HuH-7 (cell line): Measurements from ENCODE around the gene CHTF18.
A peak's percentile ranks its signal among the peaks of the same experiment; 100 is the strongest.
"Not testable (repeated sequence)": the region's sequence is repeated elsewhere in the genome, so short reads cannot be mapped to it uniquely, and the experiment has no call there.

Source experiments
- DNase-seq: peaks from one replicate; pipeline ENCODE4 v3.0.0; 2011; ENCODE audit warnings: low spot score

Gene CHTF18

DNA sequence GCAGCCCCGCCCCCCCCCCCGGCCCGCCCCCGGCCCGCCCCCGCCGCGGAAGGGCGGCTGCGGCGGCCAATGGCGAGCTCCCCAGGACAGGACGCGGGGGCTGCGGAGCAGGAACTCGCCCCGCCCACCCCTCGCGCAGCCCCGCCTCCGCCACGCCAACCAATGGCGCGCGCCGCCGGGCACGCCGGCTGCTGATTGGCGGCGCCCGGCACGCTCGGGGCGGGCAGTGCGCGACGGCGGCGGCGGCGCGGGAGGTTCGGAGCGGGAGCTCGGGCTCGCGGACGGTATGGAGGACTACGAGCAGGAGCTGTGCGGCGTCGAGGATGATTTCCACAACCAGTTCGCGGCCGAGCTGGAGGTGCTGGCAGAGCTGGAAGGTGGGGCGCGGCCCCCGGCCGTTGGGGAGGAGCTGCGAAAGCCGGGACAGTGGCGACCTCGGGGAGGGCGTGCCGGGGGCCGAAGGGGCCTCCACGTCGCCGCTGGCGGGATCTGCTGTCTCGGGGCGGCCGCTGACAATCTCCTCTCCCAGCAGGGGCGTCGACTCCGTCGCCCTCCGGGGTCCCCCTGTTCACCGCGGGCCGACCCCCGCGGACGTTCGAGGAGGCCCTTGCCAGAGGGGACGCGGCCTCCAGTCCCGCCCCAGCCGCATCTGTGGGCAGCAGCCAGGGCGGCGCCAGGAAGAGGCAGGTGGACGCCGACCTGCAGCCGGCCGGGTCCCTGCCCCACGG is at the start of gene CHTF18:
Gene CHTF18, plus strand, starts transcription at position 222 of the 728 bp plus-strand sequence. Its CDS starts 65 bp downstream, at position 287.
- DNase-seq, result peak; percentile 96

DNA sequence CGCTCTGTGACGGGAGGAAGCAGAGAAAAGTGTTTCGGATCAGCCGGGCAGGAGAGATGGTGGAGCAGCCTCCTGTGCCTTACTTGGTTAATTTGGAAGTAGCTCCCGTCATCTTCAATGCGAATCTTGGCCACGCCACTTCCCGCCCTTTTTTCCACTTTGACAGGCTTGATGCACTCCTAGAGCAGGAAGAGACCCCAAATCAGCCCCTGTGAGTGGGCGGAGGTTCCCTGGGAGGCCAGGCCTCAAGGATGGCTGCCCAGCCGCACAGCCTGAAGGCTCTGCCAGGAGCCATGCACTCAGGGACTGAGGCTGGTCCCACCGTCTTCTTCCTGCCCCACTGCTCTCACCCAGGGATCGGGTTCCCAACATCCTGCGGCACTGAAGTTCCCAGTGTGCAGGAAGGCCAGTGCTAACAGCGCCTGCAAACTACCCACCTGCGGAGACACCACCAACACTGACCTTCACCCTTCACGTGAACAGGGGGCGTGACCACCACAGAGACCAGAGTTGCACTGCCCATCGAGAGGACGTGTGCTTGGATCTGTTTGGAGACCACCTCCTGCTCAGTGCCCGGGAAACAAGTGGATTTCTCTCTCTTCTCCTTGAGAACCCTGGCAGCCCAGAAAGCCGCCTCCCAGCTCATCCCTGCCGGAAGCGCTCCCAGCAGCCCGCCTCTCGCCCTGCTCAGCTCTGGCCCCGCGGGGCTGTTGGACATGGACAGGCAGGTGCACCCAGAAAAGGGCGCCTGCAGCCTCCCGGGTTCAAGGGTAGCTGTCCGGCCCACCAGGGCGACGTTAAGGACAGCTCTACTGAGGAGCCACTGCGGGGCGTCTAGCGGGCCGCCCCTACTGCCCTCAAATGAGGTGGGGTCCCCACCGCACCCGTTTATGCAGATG is 48.6 kb upstream of the CHTF18 start:
- DNase-seq, result peak; percentile 37

DNA sequence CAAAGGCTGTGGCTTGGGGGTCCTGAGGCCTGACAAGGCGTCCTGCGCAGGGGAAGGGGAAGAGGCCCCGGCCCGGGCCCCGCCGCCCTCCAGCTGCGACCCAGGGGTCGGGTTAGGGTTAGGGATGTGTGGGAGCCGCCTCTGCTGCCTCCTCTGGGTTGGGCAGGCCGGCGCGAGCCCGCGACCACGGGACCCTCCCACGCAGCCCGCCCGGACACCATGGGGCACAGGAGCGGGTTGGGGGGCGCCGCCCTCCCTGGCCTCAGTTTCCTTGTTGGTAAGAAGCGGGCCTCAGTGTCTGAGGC is 48.0 kb upstream of the CHTF18 start:
- no peak for DNase-seq

DNA sequence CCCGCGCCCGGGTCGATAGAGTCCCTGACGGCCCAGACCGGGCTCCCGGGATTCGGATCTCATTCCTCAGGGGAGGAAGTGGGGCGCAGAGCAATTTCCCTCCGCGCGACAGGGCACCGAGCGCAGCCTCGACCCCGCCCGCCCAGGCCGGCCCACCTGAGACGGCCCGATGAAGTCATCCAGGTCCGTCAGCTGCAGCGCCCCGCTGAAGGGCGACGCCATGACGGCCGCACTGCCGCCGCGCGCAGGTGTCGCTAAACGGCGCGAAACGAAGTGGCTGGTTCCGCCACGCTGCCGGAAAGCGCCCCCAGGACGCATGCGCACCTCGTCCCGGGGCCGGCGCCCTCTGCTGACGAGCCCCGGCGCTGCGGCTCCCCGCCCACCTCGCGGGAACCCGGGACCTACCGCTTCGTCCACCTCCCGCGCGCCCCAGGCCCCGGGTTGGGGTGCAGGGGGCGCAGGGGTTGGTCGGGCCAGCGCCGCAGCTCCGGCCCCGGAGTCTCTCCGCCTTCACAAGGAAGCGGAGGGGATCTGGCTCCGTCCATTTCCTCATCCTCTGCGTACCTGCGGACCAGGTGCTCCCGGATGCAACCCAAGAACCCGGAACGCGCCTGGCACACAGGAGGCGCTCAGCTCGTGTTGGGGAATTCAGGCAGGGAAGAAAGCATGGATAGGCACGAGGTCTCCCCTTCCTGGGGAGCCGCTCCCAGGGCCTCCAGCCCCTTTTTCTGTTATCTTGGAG is 47.5 kb upstream of the CHTF18 start, which contains the start of gene CIAO3:
Gene CIAO3, minus strand, starts transcription at position 234 of the 742 bp plus-strand sequence. Its CDS starts 12 bp downstream, at position 222.
- DNase-seq, result peak; percentile 79

DNA sequence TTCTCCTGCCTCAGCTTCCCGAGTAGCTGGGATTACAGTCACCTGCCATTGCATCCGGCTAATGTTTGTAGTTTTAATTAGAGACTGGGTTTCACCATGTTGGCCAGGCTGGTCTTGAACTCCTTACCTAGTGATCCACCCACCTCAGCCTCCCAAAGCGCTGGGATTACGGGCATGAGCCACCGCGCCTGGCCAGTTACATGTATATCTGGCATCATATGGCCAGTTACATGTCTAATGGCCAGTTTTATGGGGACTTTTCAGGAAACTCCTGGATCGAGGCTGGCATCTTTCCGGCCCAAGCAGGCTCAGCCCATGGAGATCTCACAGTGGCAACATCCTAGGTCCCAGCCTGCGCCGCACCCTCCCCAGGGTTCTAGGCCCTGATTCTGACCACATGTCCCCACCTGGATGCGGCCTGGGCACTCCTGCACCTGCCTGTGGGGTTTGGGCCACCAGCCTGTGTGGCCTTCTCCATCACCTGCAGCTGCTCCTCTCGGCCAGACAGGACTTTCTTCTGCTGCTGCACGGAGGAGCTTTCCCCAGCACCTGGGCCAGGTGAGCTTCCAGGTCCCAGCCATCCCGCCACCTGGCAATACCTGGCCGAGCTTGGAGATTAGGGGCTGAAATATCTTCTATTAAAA is 46.3 kb upstream of the CHTF18 start:
- no peak for DNase-seq

DNA sequence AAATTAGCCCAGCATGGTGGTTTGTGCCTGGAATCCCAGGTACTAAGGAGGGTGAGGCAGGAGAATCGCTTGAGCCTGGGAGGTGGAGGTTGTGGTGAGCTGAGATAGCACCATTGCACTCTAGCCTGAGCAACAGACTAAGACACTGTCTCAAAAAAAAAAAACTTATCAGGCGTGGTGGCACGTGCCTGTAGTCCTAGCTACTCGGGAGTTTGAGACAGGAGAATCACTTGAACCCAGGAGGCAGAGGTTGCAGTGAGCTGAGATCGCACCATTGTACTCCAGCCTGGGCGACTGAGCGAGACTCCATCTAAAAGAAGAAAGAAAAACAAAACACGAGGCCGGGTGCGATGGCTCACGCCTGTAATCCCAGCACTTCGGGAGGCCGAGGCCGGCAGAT is 45.5 kb upstream of the CHTF18 start:
- DNase-seq, result not testable (repeated sequence)

DNA sequence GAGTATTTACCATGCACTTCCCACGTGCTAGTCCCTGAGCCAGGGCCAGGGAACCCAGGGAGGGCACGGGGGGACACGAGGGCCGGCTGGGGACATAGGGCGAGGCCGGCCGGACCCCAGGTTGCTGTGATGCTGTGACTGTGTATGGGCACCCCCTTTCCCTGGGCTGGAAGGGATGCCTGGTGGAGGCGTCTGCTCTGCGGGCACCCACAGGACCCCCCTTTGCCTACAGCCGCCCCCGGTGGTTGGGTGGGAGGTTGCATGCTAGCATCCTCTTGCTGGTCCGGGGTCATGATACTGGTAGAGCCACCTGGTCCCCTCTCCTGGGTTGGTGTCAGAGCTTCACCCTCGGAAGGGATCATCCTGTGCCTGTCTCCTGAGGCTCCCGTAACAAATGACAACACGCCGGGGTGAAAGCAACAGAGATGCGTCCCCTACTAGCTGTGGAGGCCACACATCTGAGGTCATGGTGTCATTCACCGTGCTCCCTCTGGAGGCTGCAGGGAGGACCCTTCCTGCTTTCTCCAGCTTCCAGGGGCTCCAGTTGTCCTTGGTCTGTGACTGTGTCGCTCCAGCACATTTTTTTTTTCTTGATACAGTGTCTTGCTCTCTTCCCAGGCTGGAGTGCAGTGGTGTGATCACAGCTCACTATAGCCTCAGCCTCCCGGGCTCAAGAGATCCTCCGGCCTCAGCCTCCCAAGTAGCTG is 44.5 kb upstream of the CHTF18 start:
- DNase-seq, result no peak

DNA sequence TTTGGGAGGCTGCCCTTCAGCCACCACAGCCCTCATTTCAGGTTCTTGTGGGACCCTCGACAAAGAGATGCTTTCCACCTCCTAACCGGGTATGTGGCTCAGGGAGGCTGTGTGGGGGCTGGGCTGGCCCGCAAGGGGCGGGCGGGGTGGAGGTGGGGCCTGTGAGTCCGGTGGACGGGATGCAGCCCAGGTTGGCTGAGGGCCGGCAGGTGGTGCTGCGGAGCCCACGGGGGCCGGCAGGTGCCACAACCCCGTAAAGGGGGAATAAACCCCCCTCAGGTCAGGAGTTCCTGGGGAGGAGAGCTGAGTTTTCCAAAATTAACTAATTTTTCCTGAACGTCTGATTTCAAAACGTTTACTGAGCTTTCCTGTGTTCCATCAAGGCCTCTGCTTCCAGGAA is 42.7 kb upstream of the CHTF18 start:
- DNase-seq, result peak; percentile 59

DNA sequence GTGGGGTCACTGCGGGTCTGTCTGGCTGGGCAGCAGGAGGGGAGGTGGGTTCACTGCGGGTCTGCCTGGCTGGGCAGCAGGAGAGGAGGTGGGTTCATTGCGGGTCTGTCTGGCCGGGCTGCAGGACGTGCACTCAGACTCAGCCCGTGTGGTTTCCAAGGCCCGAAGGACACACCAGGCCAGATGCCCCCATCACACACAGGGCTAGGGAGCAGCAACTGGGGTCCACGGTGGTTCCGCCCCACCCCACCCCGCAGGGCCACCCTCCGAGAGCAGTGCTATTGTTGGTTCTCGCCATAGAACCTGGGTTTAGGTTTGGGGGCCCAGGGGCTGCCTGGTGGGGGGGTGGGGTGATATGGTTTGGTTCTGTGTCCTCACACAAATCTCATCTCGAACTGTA is 41.8 kb upstream of the CHTF18 start:
- DNase-seq, result no peak

DNA sequence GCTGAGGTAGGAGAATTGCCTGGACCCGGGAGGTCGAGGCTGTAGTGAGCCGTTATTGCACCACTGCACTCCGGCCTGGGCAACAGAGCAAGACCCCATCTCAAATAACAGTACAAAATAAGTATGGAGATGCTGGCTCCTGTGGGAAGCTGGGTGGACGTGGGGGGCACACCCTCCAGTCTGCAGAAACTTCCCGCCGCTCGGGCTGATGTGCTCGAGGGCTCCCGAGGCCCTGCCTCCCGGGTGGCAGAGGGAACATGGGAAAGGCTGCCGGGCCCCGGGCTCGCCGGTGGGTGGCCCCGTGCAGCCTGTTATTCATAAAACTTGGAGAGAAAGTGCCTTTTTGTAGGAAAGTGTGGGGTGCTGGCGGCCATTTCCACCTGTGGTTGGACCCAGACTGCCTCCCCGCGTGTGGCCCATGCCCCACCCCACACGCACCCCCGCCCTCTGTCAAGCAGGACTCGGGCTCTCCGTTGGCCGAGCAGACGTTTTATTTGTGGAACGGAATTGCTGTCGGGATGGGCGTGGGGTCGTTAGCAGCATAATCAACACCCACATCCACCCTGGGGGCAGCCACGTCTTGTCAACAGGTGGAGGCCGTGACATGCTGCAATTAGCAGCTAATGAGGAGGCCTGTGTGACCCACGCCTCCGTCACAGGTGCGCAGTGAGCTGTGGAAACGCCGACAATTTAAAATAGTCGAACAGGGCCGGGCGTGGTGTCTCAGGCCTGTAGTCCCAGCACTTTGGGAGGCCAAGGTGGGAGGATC is 40.3 kb upstream of the CHTF18 start:
- DNase-seq, result no peak

DNA sequence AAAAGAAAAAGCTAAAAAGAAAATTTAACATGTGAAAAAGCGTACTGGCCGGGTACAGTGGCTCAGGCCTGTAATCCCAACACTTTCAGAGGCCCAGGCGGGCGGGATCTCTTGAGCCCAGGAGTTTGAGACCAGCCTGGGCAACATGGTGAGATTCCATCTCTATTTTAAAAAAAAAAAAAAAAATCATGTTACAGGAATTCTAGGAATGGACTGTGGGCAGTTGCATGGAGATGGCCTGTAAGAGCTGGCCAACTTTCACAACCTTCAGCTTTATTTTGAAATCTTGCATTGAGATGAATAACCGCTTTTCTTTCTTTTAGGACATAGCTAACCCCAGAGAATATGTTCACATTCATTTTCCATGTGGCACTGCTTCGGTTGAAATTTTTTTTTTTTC is 39.4 kb upstream of the CHTF18 start:
- DNase-seq, result no peak

DNA sequence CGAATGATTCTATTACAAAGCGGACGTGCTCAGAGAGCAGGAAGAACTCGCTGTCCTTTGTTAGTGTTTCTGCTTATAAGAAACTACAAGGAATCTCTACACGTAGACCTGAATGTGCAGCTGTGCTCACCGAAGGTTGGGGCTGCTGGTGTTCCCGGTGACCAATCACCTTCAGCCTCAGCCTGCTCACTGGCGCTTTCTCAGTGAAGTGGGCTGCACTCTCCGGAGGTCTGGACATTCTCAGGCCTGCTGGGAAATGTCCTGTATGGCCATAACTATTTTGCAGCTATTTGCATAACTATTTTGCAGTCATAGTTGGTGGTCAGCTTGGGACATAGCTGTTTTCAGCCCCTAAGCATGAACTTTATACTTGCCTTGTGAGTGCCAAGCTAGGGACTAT is 37.9 kb upstream of the CHTF18 start:
- no peak for DNase-seq

DNA sequence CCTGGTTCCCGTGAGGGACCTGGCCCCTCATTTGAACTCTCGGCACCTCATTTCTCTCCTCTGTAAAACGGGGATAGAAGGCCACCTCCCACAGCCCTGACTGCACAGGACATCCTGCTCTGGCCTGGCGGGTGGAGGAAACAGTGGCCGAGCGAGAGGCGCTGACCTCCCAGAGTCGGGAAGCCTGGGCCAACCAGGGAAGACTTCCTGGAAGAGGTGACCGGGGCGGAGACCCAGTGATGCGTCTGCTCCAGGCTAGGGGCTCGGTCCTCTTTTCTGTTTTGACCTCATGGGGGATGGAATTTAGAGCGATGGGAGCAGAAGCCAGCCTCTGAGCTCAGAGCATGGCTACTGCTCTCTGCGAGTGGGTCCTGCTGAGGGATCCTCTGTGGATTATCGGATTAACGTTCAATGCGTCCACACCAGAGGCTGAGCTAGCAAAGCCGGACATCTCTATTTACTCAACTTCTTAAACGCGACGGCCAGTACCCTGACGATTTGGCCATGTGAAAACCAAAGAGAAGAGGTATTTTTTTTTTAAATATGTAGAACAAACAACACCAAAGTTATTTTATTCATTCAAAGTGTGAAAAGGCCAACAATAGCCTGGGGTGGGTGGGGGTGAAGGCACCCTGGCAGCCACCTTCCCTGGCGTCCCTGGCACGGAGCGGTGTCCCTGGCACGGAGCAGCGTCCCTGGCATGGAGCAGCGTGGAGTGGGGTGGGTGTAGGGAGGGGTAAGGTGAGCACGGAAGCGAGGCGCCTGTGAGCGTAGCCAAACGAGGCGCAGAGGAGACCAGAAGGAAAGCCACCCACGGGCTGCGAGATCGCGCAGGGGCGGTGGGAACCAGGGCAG is 37.0 kb upstream of the CHTF18 start:
- no peak for DNase-seq

DNA sequence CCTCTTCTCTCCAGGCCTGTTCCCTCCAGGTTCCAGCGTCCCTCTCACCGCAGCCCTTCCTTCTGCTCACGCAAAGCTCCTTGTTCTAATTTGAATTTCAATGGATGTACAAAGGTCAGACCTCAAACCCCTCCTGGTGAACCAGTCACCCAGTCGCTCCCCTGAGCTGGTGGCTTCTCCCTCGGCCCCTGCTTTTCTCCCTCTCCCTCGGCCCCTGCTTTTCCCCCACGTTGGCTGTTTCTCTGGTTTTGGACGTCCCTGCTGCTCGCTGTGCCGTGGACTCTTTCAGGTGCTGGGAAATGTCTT is 36.5 kb upstream of the CHTF18 start:
- no peak for DNase-seq

DNA sequence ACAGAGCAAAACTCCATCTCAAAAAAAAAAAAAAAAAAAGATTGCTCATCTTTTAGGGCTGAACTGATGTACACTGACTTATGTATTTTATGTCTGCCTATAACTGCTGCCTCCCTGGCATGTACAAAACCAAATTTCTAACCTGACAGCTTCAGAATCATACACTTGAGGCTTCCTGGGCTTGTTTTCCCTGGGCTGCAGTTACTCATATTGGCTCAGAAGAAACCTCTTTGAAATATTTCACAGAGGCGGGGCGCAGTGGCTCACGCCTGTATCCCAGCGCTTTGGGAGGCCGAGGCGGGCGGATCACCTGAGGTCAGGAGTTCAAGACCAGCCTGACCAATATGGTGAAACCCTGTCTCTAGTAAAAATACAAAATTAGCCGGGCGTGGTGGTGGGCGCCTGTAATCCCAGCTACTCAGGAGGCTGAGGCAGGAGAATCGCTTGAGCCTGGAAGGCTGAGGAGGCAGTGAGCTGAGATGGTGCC is 34.3 kb upstream of the CHTF18 start:
- not testable (repeated sequence) for DNase-seq

DNA sequence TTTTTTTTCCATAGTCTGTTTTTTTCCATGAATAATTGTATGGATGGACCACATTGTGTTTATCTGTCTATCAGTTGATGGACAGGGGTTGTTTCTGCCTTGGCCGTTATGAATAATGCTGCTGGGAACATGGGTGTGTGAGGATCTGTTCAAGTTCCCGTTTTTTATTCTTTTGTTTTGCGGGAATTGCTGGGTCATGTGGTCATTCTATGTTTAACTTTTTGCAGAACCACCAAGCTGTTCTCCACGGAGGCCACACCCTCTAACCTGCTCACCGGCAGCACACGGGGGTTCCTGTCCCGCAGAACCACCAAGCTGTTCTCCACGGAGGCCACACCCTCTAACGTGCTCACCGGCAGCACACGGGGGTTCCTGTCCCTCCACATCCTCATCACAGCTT is 33.8 kb upstream of the CHTF18 start:
- no peak for DNase-seq

DNA sequence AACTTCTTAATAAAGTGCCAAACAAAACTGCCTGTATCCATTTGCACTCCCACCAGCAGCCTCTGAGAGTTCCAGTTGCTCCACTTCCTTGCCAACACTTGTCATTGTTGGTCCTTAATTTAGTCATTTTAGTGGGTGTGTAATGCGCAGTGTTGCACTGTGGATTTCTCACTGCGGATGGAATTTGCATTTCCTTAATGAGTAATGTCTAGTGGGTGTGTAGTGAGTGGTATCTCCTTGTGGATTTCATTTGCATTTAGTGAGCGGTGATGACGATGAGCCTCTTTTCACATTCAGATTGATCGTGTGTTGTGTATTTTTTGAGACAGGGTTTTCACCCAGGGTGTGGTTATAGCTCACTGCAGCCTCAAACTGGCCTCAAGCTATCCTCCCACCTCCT is 32.0 kb upstream of the CHTF18 start:
- DNase-seq, result no peak

DNA sequence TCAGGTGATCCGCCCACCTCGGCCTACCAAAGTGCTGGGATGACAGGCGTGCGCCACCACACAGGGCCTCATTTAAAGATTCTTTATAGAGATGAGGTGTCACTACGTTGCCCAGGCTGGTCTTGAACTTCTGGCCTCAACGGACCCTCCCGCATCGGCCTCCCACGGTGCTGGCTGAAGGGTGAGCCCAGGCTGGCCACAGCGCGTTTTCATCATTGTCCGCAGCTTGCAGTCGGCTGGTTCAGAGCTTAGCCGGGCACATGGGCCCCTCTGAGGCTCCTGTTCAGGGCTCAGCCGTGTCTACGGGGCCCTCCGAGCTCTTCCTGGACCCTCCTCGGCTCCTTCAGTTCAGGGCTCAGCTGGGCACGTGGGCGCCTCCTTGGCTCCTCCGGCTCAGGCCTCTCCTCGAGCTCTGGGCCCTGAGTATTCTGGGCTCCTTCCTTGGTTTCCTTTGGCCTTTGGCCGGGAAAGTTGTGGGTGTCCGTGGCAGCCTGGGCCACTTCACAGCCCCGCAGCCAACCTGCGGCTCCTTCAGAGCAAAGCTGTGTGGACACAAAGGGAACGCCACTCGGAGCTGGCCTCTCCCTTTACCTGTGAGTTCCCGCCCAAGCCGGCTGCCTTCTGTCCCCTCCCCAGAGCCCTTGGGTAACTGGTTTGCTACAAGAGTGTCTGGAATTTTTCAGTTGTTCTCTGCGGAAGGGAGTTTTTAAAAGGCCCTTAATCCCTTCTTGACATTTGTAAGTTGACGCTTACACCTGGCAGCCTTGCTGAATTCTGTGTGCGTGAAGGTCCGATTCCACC is 29.1 kb upstream of the CHTF18 start:
- no peak for DNase-seq

DNA sequence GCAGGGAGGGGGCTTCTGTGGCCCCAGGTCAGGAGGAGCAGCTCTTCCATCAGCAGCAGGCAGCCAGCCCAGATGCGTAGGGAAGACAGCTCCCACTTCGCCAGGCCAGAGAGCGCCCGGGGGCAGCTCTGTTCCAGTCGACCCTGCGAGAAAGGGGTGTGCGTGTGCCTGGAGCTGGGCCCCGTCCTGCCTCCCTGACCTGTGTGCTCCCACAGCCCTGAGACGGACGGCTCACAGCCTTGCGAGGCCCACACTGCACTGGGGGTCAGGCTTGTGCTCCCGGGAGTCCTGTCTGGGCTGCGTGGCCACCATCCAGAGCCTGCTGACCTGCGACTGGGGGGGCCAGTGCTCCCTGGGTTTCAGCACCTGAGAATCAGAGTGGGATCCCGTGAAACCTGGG is 28.4 kb upstream of the CHTF18 start:
- no peak for DNase-seq
